Ramos (cell line): Measurements from ENCODE around the gene ABLIM2.

ENCODE experiments used
- in situ Hi-C: fragments of 300-500 bp; cut with MboI; formaldehyde crosslinking; loops from one replicate; pipeline ENCODE4 v1.14.3; 2022; ENCODE audit warnings: low sequenced_read_pairs; ENCODE audit not compliant: unreplicated experiment

The ABLIM2 gene

GRCh38 chr4:7976025-7976424, 182.6 kb downstream of the ABLIM2 start:
- in situ Hi-C loops: no loop called here

GRCh38 chr4:7974425-7974824, 184.2 kb downstream of the ABLIM2 start:
- in situ Hi-C loops: no loop called here

- in situ Hi-C loops: no loop called here
Observed at GRCh38 chr4:7973545-7973981, 185.1 kb downstream of the ABLIM2 start.

GRCh38 chr4:7971881-7972500, 186.6 kb downstream of the ABLIM2 start:
- in situ Hi-C loops: no loop called here

- in situ Hi-C loops: no loop called here
Observed at GRCh38 chr4:7971159-7971631, 187.4 kb downstream of the ABLIM2 start.

GRCh38 chr4:7970361-7970946, 188.2 kb downstream of the ABLIM2 start:
- in situ Hi-C loops: no loop called here

GRCh38 chr4:7968262-7968896, 190.2 kb downstream of the ABLIM2 start:
- in situ Hi-C loops: no loop called here

- in situ Hi-C loops: no loop called here
Observed at GRCh38 chr4:7967501-7968261, 190.9 kb downstream of the ABLIM2 start.

GRCh38 chr4:7967063-7967440, 191.6 kb downstream of the ABLIM2 start:
- in situ Hi-C loops: no loop called here

GRCh38 chr4:7966281-7967062, 192.1 kb downstream of the ABLIM2 start:
- in situ Hi-C loops: no loop called here

- in situ Hi-C loops: no loop called here
Observed at GRCh38 chr4:7964890-7965662, 193.5 kb downstream of the ABLIM2 start.

- in situ Hi-C loops: no loop called here
Observed at GRCh38 chr4:7964459-7964858, 194.2 kb downstream of the ABLIM2 start.

GRCh38 chr4:7963691-7964090, 194.9 kb downstream of the ABLIM2 start:
- in situ Hi-C loops: no loop called here

- in situ Hi-C loops: no loop called here
Observed at GRCh38 chr4:7962609-7963508, 195.8 kb downstream of the ABLIM2 start.

- in situ Hi-C loops: no loop called here
Observed at GRCh38 chr4:7960790-7961655, 197.6 kb downstream of the ABLIM2 start.

- in situ Hi-C loops: no loop called here
Observed at GRCh38 chr4:7960017-7960789, 198.4 kb downstream of the ABLIM2 start.

GRCh38 chr4:7959078-7959477, 199.5 kb downstream of the ABLIM2 start:
- in situ Hi-C loops: no loop called here
